ENCODE data around the gene STX8. TPM values are rescaled to one million over a fixed set of nuclear protein-coding genes. Genes with fewer than 3 reads are reported as not detected.
A peak's percentile ranks its signal among the peaks of the same experiment; 100 is the strongest.

The STX8 gene
- total RNA-seq, 8 experiments from 2014 or later, result 44.1 to 98.1 (median 63.8) TPM

DNA sequence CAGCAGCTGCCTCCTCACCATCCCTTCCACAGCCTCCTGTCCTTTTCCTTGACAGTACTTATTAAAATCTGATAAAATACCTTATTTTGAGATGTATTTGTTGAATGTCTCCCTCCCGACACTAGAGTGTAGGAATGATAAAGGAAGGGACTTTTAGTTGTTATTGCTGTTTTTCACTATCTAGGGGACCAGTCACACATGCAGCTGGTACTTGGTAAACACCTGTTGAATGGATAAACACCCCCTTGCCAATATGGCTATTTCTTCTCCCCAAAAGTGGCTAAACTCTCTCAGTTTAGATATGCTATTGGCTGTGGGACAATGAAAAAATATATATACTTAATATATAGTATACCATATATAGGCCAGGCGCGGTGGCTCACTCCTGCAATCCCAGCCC lies 96.7 kb downstream of the STX8 start:
- peaks cover 0 to 3% of the 10 kb centered on the region in 2 donors for H3K4me1 ChIP-seq (replicated peaks in 1 of 2)
- WGBS, 10 experiments, result 93 to 100% (median 100%) methylated on average over 1 to 3 of the region's 3 CpGs; no CpG with 5 or more reads in 4 of the 10 experiments
- no peak for ATAC-seq (replicated peaks in 6 of 8)
- no peak overlapping the region for H3K27ac ChIP-seq
- in situ Hi-C loops (cut with MboI; ENCODE audit: low pct_unique_long_range_greater_than_20kb in 2 of 9, low sequenced_read_pairs in 9 of 9, unreplicated experiment in 9 of 9), result no loop called here
- H3K4me3 ChIP-seq, result no peak overlapping the region

DNA sequence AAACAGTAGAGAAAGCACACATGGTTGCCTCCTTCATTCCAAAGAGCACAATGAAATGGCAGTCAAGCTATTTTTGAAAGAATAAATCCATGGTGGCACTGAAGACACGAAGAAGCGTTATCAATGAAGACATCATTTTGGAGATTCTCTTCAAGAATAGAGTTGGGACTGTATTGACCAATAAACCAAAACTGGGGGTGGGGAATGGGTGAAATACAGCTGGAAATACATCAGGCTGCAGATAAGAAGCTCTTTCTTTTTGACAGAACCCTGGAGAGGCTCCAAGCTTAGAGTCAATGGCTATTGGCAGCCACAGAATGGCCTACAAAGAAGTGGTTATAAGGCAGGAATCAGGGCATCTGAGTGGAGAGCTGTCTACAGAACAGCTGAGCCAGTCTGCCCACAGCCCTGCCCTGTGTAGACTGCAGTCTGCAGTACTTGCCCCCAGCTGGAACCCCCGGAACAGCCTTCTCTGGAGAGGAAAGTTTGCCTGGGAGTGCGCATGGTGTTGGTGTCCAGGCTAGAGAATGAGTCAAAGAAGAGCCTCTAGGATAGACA lies 100.4 kb downstream of the STX8 start:
- WGBS, 10 experiments, result 90 to 100% (median 94%) methylated on average over 2 to 4 of the region's 4 CpGs; no CpG with 5 or more reads in 2 of the 10 experiments
- H3K4me3 ChIP-seq, result no peak overlapping the region
- in situ Hi-C loops (cut with MboI; ENCODE audit: low pct_unique_long_range_greater_than_20kb in 2 of 9, low sequenced_read_pairs in 9 of 9, unreplicated experiment in 9 of 9), result no loop called here
- no peak overlapping the region for H3K27ac ChIP-seq
- ATAC-seq (replicated peaks in 6 of 8), result peak in 1 of 8 experiments; percentile 39
- H3K4me1 ChIP-seq (replicated peaks in 1 of 2), result peaks cover 0 to 3% of the 10 kb centered on the region in 2 donors

DNA sequence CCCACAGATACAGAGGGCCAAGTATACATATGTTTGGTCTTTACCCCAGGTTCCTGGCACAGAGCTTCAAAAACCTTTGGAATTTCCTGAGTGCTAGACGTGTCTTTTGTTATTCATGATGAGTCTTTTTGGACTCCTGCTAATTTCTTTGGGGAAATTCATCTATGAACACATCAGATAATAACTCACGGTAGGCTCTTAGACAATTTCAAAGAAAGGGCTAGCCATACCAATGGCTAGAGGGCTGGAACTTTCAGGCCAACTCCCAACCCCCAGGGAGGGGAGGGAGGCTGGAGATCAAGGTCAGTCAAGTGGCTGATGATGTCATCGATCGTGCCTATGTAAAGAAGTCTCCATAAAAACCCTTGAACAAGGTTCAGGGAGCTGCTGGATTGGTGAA lies 101.9 kb downstream of the STX8 start:
- Histone ChIP-seq H3K27ac (no peak overlapping the region), H3K4me3 (no peak overlapping the region), H3K4me1 (replicated peaks in 1 of 2) (no peaks in the 10 kb centered on the region)
- peak in 4 of 8 experiments; percentile 17 to 84 (median 53) for ATAC-seq (replicated peaks in 6 of 8)
- 29 to 100% (median 67%) methylated on average over 1 to 3 of the region's 4 CpGs; no CpG with 5 or more reads in 4 of the 10 experiments for WGBS, 10 experiments
- in situ Hi-C loops (cut with MboI; ENCODE audit: low pct_unique_long_range_greater_than_20kb in 2 of 9, low sequenced_read_pairs in 9 of 9, unreplicated experiment in 9 of 9), result no loop called here

DNA sequence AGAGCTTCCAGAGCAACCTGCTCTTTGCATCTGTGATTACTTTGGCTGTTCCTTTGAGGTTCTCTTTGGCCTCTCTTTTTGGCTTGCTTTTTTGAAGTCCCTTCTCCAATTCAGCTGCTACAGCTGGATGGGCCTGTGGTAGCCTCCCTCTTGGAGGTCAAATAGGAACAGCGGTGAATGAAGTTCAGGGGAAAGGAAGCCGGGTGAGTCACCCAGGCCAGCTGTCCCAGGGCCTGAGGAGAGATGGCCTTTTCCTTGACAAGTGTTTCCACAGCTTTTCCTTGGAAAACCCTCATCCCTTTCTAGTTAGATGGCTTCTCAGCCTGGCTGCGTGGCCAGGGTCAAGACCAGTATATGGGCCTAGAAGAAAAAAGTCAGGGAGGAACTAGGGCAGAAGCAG lies 103.1 kb downstream of the STX8 start:
- H3K4me1 ChIP-seq (replicated peaks in 1 of 2), result no peaks in the 10 kb centered on the region
- H3K27ac ChIP-seq, result no peak overlapping the region
- no peak overlapping the region for H3K4me3 ChIP-seq
- in situ Hi-C loops (cut with MboI; ENCODE audit: low pct_unique_long_range_greater_than_20kb in 2 of 9, low sequenced_read_pairs in 9 of 9, unreplicated experiment in 9 of 9), result no loop called here
- 0 to 100% (median 94%) methylated on average over 1 to 3 of the region's 3 CpGs; no CpG with 5 or more reads in 2 of the 10 experiments for WGBS, 10 experiments
- ATAC-seq (replicated peaks in 6 of 8), result peak in 1 of 8 experiments; percentile 30

DNA sequence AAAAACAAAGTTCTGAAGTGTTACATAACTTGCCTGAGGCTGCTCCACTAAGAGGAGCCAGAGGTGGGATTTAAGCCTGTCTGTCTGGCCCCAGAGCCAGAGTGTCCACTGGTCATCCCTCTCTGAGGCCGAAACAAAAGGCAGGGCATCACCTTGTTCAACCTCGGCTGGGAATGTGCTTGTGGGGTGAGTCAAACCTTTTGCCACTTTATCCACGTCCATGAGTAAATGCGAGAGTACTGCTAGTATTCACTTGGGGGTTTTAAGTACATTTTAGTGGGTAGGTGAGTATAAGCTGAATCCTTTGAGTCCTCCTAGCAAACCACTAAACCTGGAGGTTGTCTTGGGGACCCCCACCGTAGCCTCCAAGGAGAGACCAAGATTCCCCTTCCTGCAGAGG lies 103.5 kb downstream of the STX8 start:
- WGBS, 10 experiments, result 67 to 100% (median 91%) methylated on average over 1 to 4 of the region's 5 CpGs; no CpG with 5 or more reads in 3 of the 10 experiments
- H3K4me1 ChIP-seq (replicated peaks in 1 of 2), result no peaks in the 10 kb centered on the region
- no peak for ATAC-seq (replicated peaks in 6 of 8)
- H3K27ac ChIP-seq, result no peak overlapping the region
- H3K4me3 ChIP-seq, result no peak overlapping the region
- in situ Hi-C loops (cut with MboI; ENCODE audit: low pct_unique_long_range_greater_than_20kb in 2 of 9, low sequenced_read_pairs in 9 of 9, unreplicated experiment in 9 of 9), result no loop called here

DNA sequence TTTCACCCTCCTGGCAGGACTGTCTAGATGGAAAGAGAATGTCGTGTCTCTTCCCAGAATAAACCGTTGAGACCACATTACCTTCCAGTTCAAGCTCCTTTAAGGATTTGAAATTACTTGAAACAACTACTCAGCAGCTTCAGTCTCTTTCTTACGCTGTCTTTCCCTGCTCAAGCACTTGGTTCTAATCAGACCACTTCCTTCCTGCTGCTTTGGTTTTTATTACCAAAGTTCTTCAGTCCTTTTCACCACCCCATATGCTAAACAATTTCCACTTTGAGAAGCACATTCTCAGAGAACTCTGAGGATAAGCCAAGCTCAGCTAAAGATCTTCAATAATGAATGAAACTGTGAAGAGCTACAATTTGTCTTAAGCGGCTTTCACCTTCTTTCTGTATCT lies 105.4 kb downstream of the STX8 start:
- no peak overlapping the region for H3K4me3 ChIP-seq
- ATAC-seq (replicated peaks in 6 of 8), result peak in 2 of 8 experiments; percentile 13 to 19
- in situ Hi-C loops (cut with MboI; ENCODE audit: low pct_unique_long_range_greater_than_20kb in 2 of 9, low sequenced_read_pairs in 9 of 9, unreplicated experiment in 9 of 9), result no loop called here
- 23 to 100% (median 66%) methylated on average over 1 to 4 of the region's 4 CpGs for WGBS, 10 experiments
- no peak overlapping the region for H3K27ac ChIP-seq
- H3K4me1 ChIP-seq (replicated peaks in 1 of 2), result peaks cover 3 to 4% of the 10 kb centered on the region in 2 donors

DNA sequence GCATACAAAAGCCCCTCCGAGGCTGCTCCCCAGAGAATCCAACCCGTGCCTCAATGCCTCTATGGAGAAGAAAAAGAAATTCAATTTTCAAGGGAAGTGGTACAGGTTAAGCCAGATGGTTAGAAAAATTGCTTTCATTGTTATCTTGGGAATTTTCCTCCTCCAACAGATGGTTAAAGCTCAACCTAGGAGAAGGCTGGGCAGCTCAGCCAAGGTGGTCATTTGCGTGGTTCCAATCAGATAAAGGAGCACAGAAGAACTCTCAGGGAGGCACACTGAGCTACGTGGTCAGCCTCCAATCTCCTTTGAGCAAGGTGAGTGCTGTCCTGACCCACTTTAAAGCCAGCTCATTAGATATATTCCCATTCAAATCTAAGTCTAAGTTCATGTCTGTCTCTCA lies 106.7 kb downstream of the STX8 start:
- in situ Hi-C loops (cut with MboI; ENCODE audit: low pct_unique_long_range_greater_than_20kb in 2 of 9, low sequenced_read_pairs in 9 of 9, unreplicated experiment in 9 of 9), result no loop called here
- H3K27ac ChIP-seq, result no peak overlapping the region
- 17 to 100% (median 83%) methylated on average over 1 to 3 of the region's 4 CpGs; no CpG with 5 or more reads in 3 of the 10 experiments for WGBS, 10 experiments
- H3K4me3 ChIP-seq, result no peak overlapping the region
- H3K4me1 ChIP-seq (replicated peaks in 1 of 2), result peaks cover 8 to 12% of the 10 kb centered on the region in 2 donors
- no peak for ATAC-seq (replicated peaks in 6 of 8)

DNA sequence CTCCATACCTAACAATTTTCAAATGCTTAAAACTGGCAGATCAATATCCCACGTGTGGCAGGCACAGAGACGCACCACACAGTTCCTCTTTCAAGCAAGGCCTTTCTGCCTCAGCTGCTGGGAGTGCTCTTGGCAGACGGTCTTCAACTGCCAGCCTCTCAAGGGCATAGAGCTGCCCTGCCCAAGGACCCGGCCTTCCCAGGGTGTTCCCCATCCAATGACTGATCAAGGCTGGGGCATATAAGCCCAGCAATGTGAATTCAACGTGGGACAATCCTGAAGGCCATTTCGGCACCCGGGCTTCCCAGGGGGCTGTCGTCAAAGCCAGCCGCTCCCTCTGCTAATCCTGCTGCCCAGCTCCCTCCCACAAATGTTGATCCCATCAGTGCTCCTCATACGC lies 107.1 kb downstream of the STX8 start:
- H3K4me1 ChIP-seq (replicated peaks in 1 of 2), result peaks cover 8 to 12% of the 10 kb centered on the region in 2 donors
- H3K27ac ChIP-seq, result no peak overlapping the region
- ATAC-seq (replicated peaks in 6 of 8), result no peak
- H3K4me3 ChIP-seq, result no peak overlapping the region
- in situ Hi-C loops (cut with MboI; ENCODE audit: low pct_unique_long_range_greater_than_20kb in 2 of 9, low sequenced_read_pairs in 9 of 9, unreplicated experiment in 9 of 9), result no loop called here
- WGBS, 10 experiments, result 69 to 100% (median 87%) methylated on average over 1 to 6 of the region's 10 CpGs; no CpG with 5 or more reads in 3 of the 10 experiments

DNA sequence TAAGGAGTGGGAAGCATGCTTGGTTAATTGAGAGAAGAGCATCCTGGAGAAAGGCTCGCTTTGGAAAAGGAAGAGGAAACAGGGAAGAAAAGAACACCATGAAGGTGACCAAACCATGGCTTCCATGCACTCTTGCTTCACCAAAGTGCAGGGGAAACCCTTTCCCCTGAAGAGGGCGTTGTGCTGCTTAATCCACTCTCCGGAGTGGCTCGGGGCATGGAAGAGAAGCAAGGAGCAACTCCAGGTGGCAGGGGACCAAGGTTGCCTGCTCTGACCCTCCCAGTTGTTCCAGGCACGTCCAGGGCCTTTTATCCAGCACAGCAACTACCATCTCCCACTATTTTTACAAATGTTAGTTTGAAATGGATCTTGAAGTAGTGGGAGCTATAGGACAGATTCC lies 108.1 kb downstream of the STX8 start:
- Histone ChIP-seq H3K27ac (no peak overlapping the region), H3K4me3 (no peak overlapping the region), H3K4me1 (replicated peaks in 1 of 2) (peaks cover 8 to 12% of the 10 kb centered on the region in 2 donors)
- WGBS, 10 experiments, result 40 to 80% (median 78%) methylated on average over 1 to 4 of the region's 5 CpGs; no CpG with 5 or more reads in 5 of the 10 experiments
- in situ Hi-C loops (cut with MboI; ENCODE audit: low pct_unique_long_range_greater_than_20kb in 2 of 9, low sequenced_read_pairs in 9 of 9, unreplicated experiment in 9 of 9), result no loop called here
- ATAC-seq (replicated peaks in 6 of 8), result no peak

DNA sequence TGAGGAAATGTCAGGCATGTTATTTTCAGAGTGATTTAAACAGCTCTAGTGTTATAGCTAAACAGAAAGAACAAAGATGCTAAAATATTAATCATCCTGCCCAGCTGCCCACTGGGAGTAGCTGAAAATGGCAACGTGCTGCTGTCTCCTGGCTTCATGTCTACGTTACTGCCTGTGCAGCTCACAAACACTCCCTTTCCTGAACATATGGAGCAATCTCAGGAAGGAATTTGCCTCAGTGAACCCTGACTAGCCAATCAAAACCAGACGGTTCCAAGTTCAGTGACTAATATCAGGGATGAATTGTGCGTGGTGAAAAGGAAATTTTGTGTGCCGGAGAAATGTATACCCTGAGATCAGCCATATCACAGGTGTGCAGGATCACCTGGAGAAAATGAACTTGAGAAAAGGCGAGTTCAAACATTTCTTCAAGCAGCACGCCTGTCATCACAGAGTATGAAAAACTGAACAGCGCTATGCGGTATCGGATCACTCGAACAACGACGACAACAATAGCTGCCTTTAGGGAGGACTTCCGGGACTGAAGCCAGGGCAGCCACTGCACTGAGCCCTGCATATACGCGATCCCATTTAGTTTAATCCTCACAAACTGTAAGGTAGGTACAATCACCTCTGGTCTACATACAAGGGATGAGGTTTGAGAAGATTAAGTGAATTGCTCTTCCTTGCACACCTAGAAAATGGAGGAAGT lies 110.3 kb downstream of the STX8 start:
- in situ Hi-C loops (cut with MboI; ENCODE audit: low pct_unique_long_range_greater_than_20kb in 2 of 9, low sequenced_read_pairs in 9 of 9, unreplicated experiment in 9 of 9), result no loop called here
- WGBS, 10 experiments, result 20 to 87% (median 60%) methylated on average over 2 to 14 of the region's 16 CpGs
- H3K4me3 ChIP-seq, result no peak overlapping the region
- peaks cover 8 to 12% of the 10 kb centered on the region in 2 donors for H3K4me1 ChIP-seq (replicated peaks in 1 of 2)
- ATAC-seq (replicated peaks in 6 of 8), result peak in 7 of 8 experiments; percentile 86 to 97 (median 96)
- H3K27ac ChIP-seq, result no peak overlapping the region

DNA sequence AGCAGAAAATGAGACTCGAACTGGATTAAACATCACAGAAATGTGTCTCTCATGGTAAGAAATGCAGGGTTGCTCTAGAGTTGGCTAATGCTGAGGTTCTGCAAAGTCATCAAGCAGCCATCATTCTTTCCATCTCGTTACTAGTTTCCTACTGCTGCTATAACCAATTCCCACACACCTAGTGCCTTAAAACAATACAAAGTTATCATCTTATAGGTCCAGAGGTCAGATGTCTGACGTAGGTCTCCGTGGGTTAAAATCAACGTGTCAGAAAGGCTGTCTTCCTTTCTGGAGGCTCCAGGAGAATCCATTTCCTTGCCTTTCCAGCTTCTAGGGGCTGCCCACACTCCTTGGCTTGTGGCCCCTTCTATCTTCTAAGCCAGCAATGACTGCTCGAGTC lies 118.6 kb downstream of the STX8 start:
- Histone ChIP-seq H3K4me3 (no peak overlapping the region), H3K27ac (no peak overlapping the region), H3K4me1 (replicated peaks in 1 of 2) (no peaks in the 10 kb centered on the region)
- ATAC-seq (replicated peaks in 6 of 8), result no peak
- WGBS, 10 experiments, result 40 to 100% (median 89%) methylated on average over 1 to 5 of the region's 6 CpGs; no CpG with 5 or more reads in 2 of the 10 experiments
- in situ Hi-C loops (cut with MboI; ENCODE audit: low pct_unique_long_range_greater_than_20kb in 2 of 9, low sequenced_read_pairs in 9 of 9, unreplicated experiment in 9 of 9), result no loop called here

DNA sequence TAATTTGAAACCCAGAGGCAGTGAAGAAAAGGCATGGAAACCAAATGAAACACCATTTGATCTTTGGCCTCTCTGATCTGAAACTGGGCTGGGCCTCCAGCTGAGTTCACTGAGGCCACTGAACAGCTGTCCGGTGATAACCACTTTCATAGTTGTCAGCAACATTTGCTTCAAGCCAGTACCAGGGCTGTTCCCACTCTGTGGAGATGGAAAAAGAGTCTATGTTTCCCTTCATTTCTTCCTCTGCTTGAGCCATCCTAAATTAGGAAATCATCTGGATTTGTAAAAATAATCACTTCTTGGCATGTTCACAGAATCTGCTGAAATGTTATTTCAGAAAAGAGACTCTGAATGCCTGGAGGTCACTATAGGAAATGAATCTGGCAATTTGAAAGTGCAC lies 119.3 kb downstream of the STX8 start:
- WGBS, 10 experiments, result 60 to 86% (median 85%) methylated on average over 1 of the region's 1 CpG; no CpG with 5 or more reads in 6 of the 10 experiments
- peak in 2 of 8 experiments; percentile 58 to 92 for ATAC-seq (replicated peaks in 6 of 8)
- Histone ChIP-seq H3K4me1 (replicated peaks in 1 of 2) (no peaks in the 10 kb centered on the region), H3K27ac (no peak overlapping the region), H3K4me3 (no peak overlapping the region)
- in situ Hi-C loops (cut with MboI; ENCODE audit: low pct_unique_long_range_greater_than_20kb in 2 of 9, low sequenced_read_pairs in 9 of 9, unreplicated experiment in 9 of 9), result no loop called here

DNA sequence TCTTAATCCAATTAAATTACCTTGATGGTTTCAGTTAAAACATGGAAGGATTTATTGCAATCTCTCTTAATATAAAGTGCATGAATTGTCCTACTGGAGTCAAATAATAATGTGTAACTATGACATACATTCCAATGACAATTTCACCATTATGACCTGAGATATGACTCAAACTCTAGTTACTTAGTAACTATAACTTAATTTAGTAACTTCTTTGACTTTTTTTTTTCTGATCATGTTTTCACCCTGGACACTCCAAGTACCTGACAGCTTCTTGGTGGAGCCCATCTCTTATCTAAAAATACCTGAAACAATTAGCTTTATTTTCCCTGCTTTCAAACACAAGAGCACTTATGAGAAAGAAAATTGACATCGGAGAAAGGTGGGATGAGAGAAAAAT lies 123.7 kb downstream of the STX8 start:
- no peak for ATAC-seq (replicated peaks in 6 of 8)
- WGBS, 10 experiments, result 83 to 100% (median 100%) methylated on average over 1 of the region's 1 CpG; no CpG with 5 or more reads in 3 of the 10 experiments
- Histone ChIP-seq H3K4me1 (replicated peaks in 1 of 2) (peaks cover 0 to under 1% of the 10 kb centered on the region in 2 donors), H3K4me3 (no peak overlapping the region), H3K27ac (no peak overlapping the region)
- in situ Hi-C loops (cut with MboI; ENCODE audit: low pct_unique_long_range_greater_than_20kb in 2 of 9, low sequenced_read_pairs in 9 of 9, unreplicated experiment in 9 of 9), result no loop called here
